Measurements from ENCODE around the gene HOXB4.

The HOXB4 gene

DNA sequence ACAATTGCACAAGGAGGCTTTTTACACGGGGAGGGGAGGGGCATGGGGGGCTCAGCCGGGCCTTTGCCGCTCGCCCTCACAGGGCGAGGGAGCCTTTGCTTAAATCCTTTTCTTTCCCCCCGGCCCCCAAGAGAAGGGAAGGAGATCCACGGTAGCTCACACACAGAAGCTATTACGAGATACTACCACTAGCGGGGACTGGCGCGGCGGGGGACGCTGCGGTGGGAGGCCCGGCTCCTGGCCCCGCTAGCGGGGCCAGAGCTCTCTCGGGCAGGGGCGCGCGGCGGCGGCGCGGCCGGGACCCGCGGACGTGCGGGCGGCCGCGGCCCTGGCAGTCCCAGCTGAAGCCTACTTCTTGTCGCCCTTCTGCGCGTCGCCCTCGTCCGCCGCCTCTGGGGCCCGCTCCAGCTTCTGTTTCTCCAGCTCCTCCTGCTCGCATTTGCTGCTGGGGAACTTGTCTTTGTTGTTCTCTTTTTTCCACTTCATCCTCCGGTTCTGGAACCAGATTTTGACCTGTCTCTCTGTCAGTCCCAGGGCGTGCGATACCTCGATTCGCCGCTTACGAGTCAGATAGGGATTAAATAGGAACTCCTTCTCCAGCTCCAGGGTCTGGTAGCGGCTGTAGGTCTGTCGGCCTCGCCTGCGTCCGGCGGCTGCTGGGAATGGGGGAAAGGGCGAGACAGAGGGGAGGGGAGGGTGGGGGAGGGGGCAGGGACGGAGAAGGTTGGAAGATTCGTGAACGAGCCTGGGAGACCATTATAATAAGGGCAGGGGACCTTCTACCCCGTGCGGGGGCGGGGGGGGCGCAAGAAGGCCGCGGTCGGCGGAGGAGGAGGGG lies 34.9 kb upstream of the HOXB4 start:
- peaks cover 28% of the 10 kb centered on the region for H3K27me3 ChIP-seq (ENCODE audit: low read depth, low read length)
- 0 out of 2 replicates have a peak, but pooled peaks cover 3% of the 10 kb centered on the region for H3K79me2 ChIP-seq (ENCODE audit: low read length)

DNA sequence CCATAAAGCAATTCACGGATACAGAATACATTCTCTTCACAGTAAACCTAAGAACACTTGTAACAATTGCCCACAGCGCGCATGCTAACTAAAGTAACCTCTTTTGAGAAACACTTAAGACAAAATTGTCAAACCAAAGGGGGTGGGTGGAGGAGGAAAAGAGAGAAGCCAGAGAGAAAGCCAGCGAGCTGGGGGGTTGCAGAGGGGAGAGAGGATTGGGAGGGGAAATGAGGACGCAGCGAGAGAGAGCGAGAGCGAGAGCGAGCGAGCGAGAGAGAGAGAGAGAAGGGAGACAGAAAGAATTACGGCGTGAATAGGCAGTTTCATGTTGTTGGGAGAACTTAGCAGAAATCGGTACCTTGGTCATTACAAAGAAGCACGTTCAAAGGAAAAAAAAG lies 34.3 kb upstream of the HOXB4 start:
- no peaks in the 10 kb centered on the region for H3K9me3 ChIP-seq (ENCODE audit: insufficient read depth, low read length)
- peaks cover 22% of the 10 kb centered on the region for H3K27me3 ChIP-seq (ENCODE audit: low read depth, low read length)
- H3K4me2 ChIP-seq (ENCODE audit: low read length) = peak overlapping the region; percentile 96
- H3K4me1 ChIP-seq (ENCODE audit: low read length) = peaks cover 9% of the 10 kb centered on the region; the same call in 1 of the 2 replicates
- peak overlapping the region; percentile 77 for H2AFZ ChIP-seq (ENCODE audit: low read depth, low read length)
- 0 out of 2 replicates have a peak, but pooled peaks cover 3% of the 10 kb centered on the region for H3K79me2 ChIP-seq (ENCODE audit: low read length)
- H3K36me3 ChIP-seq (replicated peaks; ENCODE audit: low read depth, low read length) = no peaks in the 10 kb centered on the region
- H3K27ac ChIP-seq (ENCODE audit: low read length) = peak overlapping the region; percentile 10; the same call in 1 of the 2 replicates
- TF ChIP-seq, protein P1, sequence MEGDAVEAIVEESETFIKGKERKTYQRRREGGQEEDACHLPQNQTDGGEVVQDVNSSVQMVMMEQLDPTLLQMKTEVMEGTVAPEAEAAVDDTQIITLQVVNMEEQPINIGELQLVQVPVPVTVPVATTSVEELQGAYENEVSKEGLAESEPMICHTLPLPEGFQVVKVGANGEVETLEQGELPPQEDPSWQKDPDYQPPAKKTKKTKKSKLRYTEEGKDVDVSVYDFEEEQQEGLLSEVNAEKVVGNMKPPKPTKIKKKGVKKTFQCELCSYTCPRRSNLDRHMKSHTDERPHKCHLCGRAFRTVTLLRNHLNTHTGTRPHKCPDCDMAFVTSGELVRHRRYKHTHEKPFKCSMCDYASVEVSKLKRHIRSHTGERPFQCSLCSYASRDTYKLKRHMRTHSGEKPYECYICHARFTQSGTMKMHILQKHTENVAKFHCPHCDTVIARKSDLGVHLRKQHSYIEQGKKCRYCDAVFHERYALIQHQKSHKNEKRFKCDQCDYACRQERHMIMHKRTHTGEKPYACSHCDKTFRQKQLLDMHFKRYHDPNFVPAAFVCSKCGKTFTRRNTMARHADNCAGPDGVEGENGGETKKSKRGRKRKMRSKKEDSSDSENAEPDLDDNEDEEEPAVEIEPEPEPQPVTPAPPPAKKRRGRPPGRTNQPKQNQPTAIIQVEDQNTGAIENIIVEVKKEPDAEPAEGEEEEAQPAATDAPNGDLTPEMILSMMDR (IDR thresholded peaks at IDR 0.05; ENCODE audit: low read depth, low read length) = no peak
- TF ChIP-seq EZH2phosphoT487 (IDR thresholded peaks at IDR 0.05; ENCODE audit: low read depth) = no peak
- peak overlapping the region; percentile 90 for H3K9ac ChIP-seq (ENCODE audit: low read length)
- H4K20me1 ChIP-seq (ENCODE audit: insufficient read depth, low read length) = no peaks in the 10 kb centered on the region
- peak overlapping the region; percentile 85 for H3K4me3 ChIP-seq (ENCODE audit: low read length)

More for the DNA sequence above, 34.9 kb upstream of the HOXB4 start:
- peaks cover 9% of the 10 kb centered on the region; the same call in 1 of the 2 replicates for H3K4me1 ChIP-seq (ENCODE audit: low read length)
- no peak overlapping the region for H3K27ac ChIP-seq (ENCODE audit: low read length)
- no peaks in the 10 kb centered on the region for H4K20me1 ChIP-seq (ENCODE audit: insufficient read depth, low read length)
- H3K36me3 ChIP-seq (replicated peaks; ENCODE audit: low read depth, low read length) = no peaks in the 10 kb centered on the region
- H3K4me3 ChIP-seq (ENCODE audit: low read length) = peak overlapping the region; percentile 85
- H3K4me2 ChIP-seq (ENCODE audit: low read length) = peak overlapping the region; percentile 96
- H3K9me3 ChIP-seq (ENCODE audit: insufficient read depth, low read length) = no peaks in the 10 kb centered on the region
- TF ChIP-seq, protein P1 (IDR thresholded peaks at IDR 0.05; ENCODE audit: low read depth, low read length) = no peak
- no peak for TF ChIP-seq EZH2phosphoT487 (IDR thresholded peaks at IDR 0.05; ENCODE audit: low read depth)
- H3K9ac ChIP-seq (ENCODE audit: low read length) = peak overlapping the region; percentile 90
- H2AFZ ChIP-seq (ENCODE audit: low read depth, low read length) = peak overlapping the region; percentile 89

DNA sequence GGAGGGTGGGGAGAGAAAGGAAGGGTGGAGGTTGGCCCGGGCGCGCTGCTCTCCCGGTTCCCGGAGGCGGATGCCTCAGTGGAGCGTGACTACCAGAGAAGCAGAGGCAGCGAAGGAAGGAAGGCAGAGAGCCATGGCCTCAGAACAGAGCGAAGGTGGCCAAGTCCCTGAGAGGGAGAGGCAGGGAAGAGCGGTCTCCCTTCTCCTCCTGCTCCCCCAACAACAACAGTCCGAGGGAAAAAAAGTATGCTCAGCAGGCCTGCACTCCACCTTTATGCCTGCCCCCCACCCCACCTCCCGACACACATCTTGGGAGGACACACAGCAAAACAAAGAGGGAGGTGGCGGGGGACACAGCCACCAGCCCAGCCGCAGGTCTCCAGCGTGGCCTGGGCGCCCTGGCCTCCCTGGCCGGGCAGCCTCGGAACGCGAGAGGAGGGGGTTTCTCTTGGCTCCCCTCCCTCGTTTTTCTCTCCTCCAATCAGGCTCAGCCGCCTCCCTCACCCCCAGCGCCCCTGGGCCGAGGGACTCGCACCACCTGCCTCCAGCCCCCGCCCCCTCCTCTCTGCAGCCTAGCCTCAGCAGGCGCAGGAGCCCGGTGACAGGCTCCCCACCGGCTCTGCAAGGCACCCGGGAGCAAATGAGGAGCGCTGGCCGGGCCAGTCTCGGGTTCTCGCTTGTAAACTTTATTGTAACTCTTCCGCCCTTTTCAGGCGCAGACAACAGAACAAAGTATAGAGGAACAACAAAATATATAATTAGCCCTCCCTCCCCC lies 33.7 kb upstream of the HOXB4 start:
- Histone ChIP-seq H3K27ac (ENCODE audit: low read length) (peak overlapping the region; percentile 60), H4K20me1 (ENCODE audit: insufficient read depth, low read length) (no peaks in the 10 kb centered on the region), H3K4me3 (ENCODE audit: low read length) (peak overlapping the region; percentile 85), H3K9ac (ENCODE audit: low read length) (peak overlapping the region; percentile 90), H3K36me3 (replicated peaks; ENCODE audit: low read depth, low read length) (no peaks in the 10 kb centered on the region), H3K27me3 (ENCODE audit: low read depth, low read length) (peaks cover 16% of the 10 kb centered on the region), H2AFZ (ENCODE audit: low read depth, low read length) (peak overlapping the region; percentile 93; the same call in 1 of the 2 replicates), H3K4me2 (ENCODE audit: low read length) (peak overlapping the region; percentile 96), H3K9me3 (ENCODE audit: insufficient read depth, low read length) (no peaks in the 10 kb centered on the region), H3K4me1 (ENCODE audit: low read length) (peaks cover 9% of the 10 kb centered on the region; the same call in 1 of the 2 replicates), H3K79me2 (ENCODE audit: low read length) (0 out of 2 replicates have a peak, but pooled peaks cover 3% of the 10 kb centered on the region)
- TF ChIP-seq, protein P1 (IDR thresholded peaks at IDR 0.05; ENCODE audit: low read depth, low read length) = no peak
- TF ChIP-seq EZH2phosphoT487 (IDR thresholded peaks at IDR 0.05; ENCODE audit: low read depth) = no peak
